Hepatocyte (in vitro differentiated cells): ENCODE measurements around the gene MFSD11. TPM values are rescaled to one million over a fixed set of nuclear protein-coding genes. Genes with fewer than 3 reads are reported as not detected.

Experiments
- DNase-seq: peaks from one replicate; pipeline ENCODE4 v3.0.0-alpha.2; 2016; ENCODE audit warnings: low spot score
- H2AFZ ChIP-seq: fragments of 200-600 bp; sonication (generic); 2 replicates; pipeline ENCODE4 v1.6.0; 2016; ENCODE audit warnings: antibody characterized with exemption, mild to moderate bottlenecking
- H3K27ac ChIP-seq: fragments of 200-600 bp; sonication (generic); 2 replicates; pipeline ENCODE4 v1.5.1; 2016; ENCODE audit warnings: mild to moderate bottlenecking
- H3K27me3 ChIP-seq: fragments of 200-600 bp; sonication (generic); 2 replicates; pipeline ENCODE4 v1.6.1; 2016
- H3K36me3 ChIP-seq: fragments of 200-600 bp; sonication (generic); replicated peaks from 2 replicates; pipeline ENCODE4 v1.5.1; 2016; ENCODE audit warnings: low read depth; ENCODE audit not compliant: insufficient read depth
- H3K4me1 ChIP-seq: fragments of 200-600 bp; sonication (generic); 2 replicates; pipeline ENCODE4 v1.5.1; 2016; ENCODE audit warnings: mild to moderate bottlenecking, moderate library complexity; ENCODE audit not compliant: insufficient read depth
- H3K4me2 ChIP-seq: fragments of 200-600 bp; sonication (generic); 2 replicates; pipeline ENCODE4 v1.6.0; 2016
- H3K4me3 ChIP-seq: fragments of 200-600 bp; sonication (generic); 2 replicates; pipeline ENCODE4 v1.5.1; 2016; ENCODE audit warnings: mild to moderate bottlenecking
- H3K79me2 ChIP-seq: fragments of 200-600 bp; sonication (generic); 2 replicates; pipeline ENCODE4 v1.6.0; 2017; ENCODE audit warnings: mild to moderate bottlenecking
- H3K9me2 ChIP-seq: fragments of 200-600 bp; sonication (generic); replicated peaks from 2 replicates; pipeline ENCODE4 v1.6.0; 2017; ENCODE audit warnings: mild to moderate bottlenecking; ENCODE audit not compliant: insufficient read depth
- H3K9me3 ChIP-seq: fragments of 200-600 bp; sonication (generic); 2 replicates; pipeline ENCODE4 v1.5.1; 2016; ENCODE audit warnings: low read depth, mild to moderate bottlenecking
- H4K20me1 ChIP-seq: fragments of 200-600 bp; sonication (generic); 2 replicates; pipeline ENCODE4 v1.6.0; 2016; ENCODE audit warnings: mild to moderate bottlenecking; ENCODE audit not compliant: insufficient read depth, poor library complexity, severe bottlenecking
- EZH2 ChIP-seq: fragments of 200-600 bp; sonication (generic); IDR thresholded peaks from 2 replicates; pipeline ENCODE4 v1.6.1; 2016; ENCODE audit warnings: antibody characterized with exemption, mild to moderate bottlenecking, borderline replicate concordance
- EZH2phosphoT487 ChIP-seq: fragments of 200-600 bp; sonication (generic); IDR thresholded peaks from one replicate; pipeline ENCODE4 v1.6.1; 2018; ENCODE audit warnings: antibody characterized with exemption, mild to moderate bottlenecking, low read depth, moderate library complexity; ENCODE audit not compliant: unreplicated experiment, severe bottlenecking
- WGBS: methylation state at CpG from one replicate; pipeline ENCODE4 v1.1.6; 2016; ENCODE audit warnings: low lambda C conversion rate; ENCODE audit errors: missing lambda C conversion rate; 5-methylcytosine and 5-hydroxymethylcytosine counted together
- polyA plus RNA-seq: library from polyadenylated mRNA; unstranded; fragments of >200 nt; fragmentation: Nextera tagmentation; extraction: Ambion mirVana; gene quantifications from 2 replicates; pipeline ENCODE4 v1.2.1, GENCODE V29; 2016
- total RNA-seq: library from RNA; depleted of rRNA; stranded (reverse); fragments of >200 nt; gene quantifications from 2 replicates; pipeline ENCODE4 v1.2.3, GENCODE V29; 2014
- TF ChIP-seq, protein P1 (sequence below): fragments of 200-600 bp; sonication (generic); IDR thresholded peaks from 2 replicates; pipeline ENCODE4 v1.5.1; 2016; ENCODE audit warnings: antibody characterized with exemption, mild to moderate bottlenecking; ENCODE audit not compliant: poor library complexity

Gene MFSD11
- total and polyA plus RNA-seq, 2 experiments from 2014 or later, result 43.5 to 66.6 TPM

DNA sequence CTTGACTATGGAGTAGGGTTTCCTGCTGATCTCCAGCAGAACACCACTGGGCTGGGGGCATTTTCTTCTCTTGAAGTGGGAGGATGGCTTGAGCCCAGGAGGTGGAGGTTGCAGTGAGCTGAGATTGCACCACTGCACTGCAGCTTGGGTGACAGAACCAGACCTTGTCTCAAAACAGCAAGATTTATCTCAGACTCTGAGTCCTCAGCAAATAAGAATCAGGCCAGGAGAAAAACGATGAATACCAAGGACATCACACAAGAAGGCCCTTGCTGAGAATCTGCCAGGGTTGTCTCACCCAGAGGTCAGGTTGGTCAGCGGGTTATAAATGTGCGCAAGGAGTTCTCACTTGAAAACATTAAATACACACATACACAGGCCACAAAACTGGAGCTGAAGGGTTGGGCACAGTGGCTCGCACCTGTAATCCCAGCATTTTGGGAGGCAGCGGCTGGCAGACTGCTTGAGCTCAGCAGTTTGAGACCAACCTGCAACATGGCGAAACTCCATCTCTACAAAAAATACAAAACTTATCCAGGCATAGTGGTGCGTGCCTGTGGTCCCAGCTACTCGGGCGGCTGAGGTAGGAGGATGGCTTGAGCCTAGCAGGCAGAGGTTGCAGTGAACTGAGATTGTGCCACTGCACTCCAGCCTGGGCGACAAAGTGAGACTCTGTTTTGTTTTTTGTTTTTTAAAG, 34.8 kb upstream of the MFSD11 start:
- peaks cover 31% of the 10 kb centered on the region for H3K4me1 ChIP-seq
- peaks cover 21% of the 10 kb centered on the region for H4K20me1 ChIP-seq
- H3K4me2 ChIP-seq, result no peak overlapping the region
- WGBS, result 88% methylated on average over 10 of the region's 10 CpGs
- H3K36me3 ChIP-seq, result no peaks in the 10 kb centered on the region
- no peaks in the 10 kb centered on the region for H3K27me3 ChIP-seq
- TF ChIP-seq, protein P1, sequence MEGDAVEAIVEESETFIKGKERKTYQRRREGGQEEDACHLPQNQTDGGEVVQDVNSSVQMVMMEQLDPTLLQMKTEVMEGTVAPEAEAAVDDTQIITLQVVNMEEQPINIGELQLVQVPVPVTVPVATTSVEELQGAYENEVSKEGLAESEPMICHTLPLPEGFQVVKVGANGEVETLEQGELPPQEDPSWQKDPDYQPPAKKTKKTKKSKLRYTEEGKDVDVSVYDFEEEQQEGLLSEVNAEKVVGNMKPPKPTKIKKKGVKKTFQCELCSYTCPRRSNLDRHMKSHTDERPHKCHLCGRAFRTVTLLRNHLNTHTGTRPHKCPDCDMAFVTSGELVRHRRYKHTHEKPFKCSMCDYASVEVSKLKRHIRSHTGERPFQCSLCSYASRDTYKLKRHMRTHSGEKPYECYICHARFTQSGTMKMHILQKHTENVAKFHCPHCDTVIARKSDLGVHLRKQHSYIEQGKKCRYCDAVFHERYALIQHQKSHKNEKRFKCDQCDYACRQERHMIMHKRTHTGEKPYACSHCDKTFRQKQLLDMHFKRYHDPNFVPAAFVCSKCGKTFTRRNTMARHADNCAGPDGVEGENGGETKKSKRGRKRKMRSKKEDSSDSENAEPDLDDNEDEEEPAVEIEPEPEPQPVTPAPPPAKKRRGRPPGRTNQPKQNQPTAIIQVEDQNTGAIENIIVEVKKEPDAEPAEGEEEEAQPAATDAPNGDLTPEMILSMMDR, result no peak
- no peak for TF ChIP-seq EZH2
- no peak for TF ChIP-seq EZH2phosphoT487
- peaks cover 84% of the 10 kb centered on the region for H3K79me2 ChIP-seq
- no peak overlapping the region for H3K27ac ChIP-seq
- H3K4me3 ChIP-seq, result no peak overlapping the region
- no peak for DNase-seq
- no peaks in the 10 kb centered on the region for H3K9me2 ChIP-seq
- H3K9me3 ChIP-seq, result no peaks in the 10 kb centered on the region
- no peak overlapping the region for H2AFZ ChIP-seq

DNA sequence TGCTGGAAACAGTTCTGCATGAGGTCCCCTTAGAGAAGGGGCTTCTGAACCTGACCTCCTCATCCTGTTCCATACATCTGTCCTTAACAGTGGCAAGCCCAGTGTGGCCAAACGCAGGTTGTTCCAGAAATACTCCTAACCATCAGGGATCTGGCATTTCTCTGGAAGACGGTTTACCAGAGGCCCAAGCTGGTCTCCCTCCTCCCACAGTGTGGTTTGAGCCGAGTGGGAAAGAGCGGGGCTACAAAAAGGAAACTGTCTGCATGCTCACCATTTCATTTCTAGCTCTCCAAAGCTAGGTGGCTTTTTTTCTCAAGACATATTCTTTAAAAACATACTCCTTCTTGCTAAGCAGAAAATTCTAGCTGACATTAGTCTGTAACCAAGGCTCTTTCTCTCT, 33.1 kb upstream of the MFSD11 start:
- Histone ChIP-seq H2AFZ (no peak overlapping the region), H3K27me3 (no peaks in the 10 kb centered on the region), H3K4me2 (no peak overlapping the region), H3K9me3 (no peaks in the 10 kb centered on the region), H3K4me1 (peaks cover 44% of the 10 kb centered on the region), H3K36me3 (no peaks in the 10 kb centered on the region), H3K9me2 (no peaks in the 10 kb centered on the region), H3K79me2 (peaks cover 80% of the 10 kb centered on the region), H4K20me1 (peaks cover 23% of the 10 kb centered on the region), H3K27ac (peak overlapping the region; percentile 34), H3K4me3 (peak overlapping the region; percentile 13)
- TF ChIP-seq EZH2phosphoT487, result no peak
- TF ChIP-seq, protein P1, result no peak
- no peak for TF ChIP-seq EZH2
- WGBS, result 71% methylated on average over 4 of the region's 4 CpGs
- no peak for DNase-seq

DNA sequence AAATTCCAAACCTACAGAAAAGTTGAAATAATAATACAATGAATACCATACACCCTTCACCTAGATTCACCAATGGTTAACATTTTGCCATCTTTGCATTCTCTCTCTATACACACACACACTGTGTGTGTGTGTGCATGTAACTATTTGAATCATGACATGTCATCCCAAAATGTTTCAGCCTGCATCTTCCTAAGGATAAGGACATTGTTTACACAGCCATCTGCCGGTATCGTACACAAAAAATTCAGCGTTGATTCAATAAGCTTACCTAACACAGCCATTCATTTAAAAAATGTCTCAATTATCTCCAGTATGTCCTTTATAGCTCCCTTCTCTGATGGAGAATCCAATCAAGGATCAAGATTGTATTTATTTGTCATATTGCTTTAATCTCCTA, 31.1 kb upstream of the MFSD11 start:
- no peak overlapping the region for H3K27ac ChIP-seq
- no peak for DNase-seq
- no peaks in the 10 kb centered on the region for H3K9me2 ChIP-seq
- no peaks in the 10 kb centered on the region for H3K36me3 ChIP-seq
- H3K4me2 ChIP-seq, result no peak overlapping the region
- TF ChIP-seq EZH2 (no peak), EZH2phosphoT487 (no peak)
- TF ChIP-seq, protein P1, result no peak
- H3K4me3 ChIP-seq, result no peak overlapping the region
- 76% methylated on average over 3 of the region's 3 CpGs for WGBS
- H3K79me2 ChIP-seq, result peaks cover 68% of the 10 kb centered on the region
- peaks cover 13% of the 10 kb centered on the region for H4K20me1 ChIP-seq
- no peak overlapping the region for H2AFZ ChIP-seq
- H3K27me3 ChIP-seq, result no peaks in the 10 kb centered on the region
- no peaks in the 10 kb centered on the region for H3K9me3 ChIP-seq
- H3K4me1 ChIP-seq, result peaks cover 39% of the 10 kb centered on the region
